ENCODE results near the gene CFAP221.

- TF ChIP-seq, protein P1, sequence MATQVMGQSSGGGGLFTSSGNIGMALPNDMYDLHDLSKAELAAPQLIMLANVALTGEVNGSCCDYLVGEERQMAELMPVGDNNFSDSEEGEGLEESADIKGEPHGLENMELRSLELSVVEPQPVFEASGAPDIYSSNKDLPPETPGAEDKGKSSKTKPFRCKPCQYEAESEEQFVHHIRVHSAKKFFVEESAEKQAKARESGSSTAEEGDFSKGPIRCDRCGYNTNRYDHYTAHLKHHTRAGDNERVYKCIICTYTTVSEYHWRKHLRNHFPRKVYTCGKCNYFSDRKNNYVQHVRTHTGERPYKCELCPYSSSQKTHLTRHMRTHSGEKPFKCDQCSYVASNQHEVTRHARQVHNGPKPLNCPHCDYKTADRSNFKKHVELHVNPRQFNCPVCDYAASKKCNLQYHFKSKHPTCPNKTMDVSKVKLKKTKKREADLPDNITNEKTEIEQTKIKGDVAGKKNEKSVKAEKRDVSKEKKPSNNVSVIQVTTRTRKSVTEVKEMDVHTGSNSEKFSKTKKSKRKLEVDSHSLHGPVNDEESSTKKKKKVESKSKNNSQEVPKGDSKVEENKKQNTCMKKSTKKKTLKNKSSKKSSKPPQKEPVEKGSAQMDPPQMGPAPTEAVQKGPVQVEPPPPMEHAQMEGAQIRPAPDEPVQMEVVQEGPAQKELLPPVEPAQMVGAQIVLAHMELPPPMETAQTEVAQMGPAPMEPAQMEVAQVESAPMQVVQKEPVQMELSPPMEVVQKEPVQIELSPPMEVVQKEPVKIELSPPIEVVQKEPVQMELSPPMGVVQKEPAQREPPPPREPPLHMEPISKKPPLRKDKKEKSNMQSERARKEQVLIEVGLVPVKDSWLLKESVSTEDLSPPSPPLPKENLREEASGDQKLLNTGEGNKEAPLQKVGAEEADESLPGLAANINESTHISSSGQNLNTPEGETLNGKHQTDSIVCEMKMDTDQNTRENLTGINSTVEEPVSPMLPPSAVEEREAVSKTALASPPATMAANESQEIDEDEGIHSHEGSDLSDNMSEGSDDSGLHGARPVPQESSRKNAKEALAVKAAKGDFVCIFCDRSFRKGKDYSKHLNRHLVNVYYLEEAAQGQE (IDR thresholded peaks at IDR 0.05; ENCODE audit: insufficient read depth in 1 of 2, low read depth in 2 of 2, low read length in 2 of 2), result no peak
- TF ChIP-seq SIN3A (IDR thresholded peaks at IDR 0.05; ENCODE audit: borderline replicate concordance, insufficient read depth, low read length), result no peak
Measured at GRCh38 chr2:119537792-119538191, 6.5 kb upstream of the CFAP221 start.

Measured in PFSK-1 (cell line).